Thyroid gland (tissue), 4 donors: ENCODE measurements around the gene RFX7. TPM values are rescaled to one million over a fixed set of nuclear protein-coding genes. Genes with fewer than 3 reads are reported as not detected.

Experiments
- DNase-seq, 2 donors: peaks; one replicate each; pipeline ENCODE4 v3.0.0-alpha.2; 2019
- H3K27ac ChIP-seq, 3 donors: fragments of 200-600 bp; sonication (generic); 1 replicate in 2 of 3; 2 replicates in 1 of 3; pipeline ENCODE4 v1.5.1; 2016 to 2019; ENCODE audit warnings: mild to moderate bottlenecking in 1 of 3, moderate library complexity in 1 of 3
- H3K27me3 ChIP-seq: fragments of 200-600 bp; sonication (generic); one replicate; pipeline ENCODE4 v1.5.1; 2019
- H3K36me3 ChIP-seq, 2 donors: fragments of 200-600 bp; sonication (generic); one replicate each; pipeline ENCODE4 v1.5.1; 2016 to 2019
- H3K4me1 ChIP-seq, 2 donors: fragments of 200-600 bp; sonication (generic); one replicate each; pipeline ENCODE4 v1.5.1; 2017 to 2019
- H3K4me3 ChIP-seq, 3 donors: fragments of 200-600 bp; sonication (generic); replicated peaks in 1 of 3; 1 replicate in 2 of 3; 2 replicates in 1 of 3; pipeline ENCODE4 v1.5.1; 2016; ENCODE audit warnings: mild to moderate bottlenecking in 1 of 3
- H3K9me3 ChIP-seq: fragments of 200-600 bp; sonication (generic); one replicate; pipeline ENCODE4 v1.5.1; 2017
- POLR2A ChIP-seq, 2 donors: fragments of 450-650 bp; IDR thresholded peaks; one replicate each; pipeline ENCODE4 v1.6.1; 2017; ENCODE audit warnings: antibody characterized with exemption in 2 of 2, mild to moderate bottlenecking in 2 of 2, moderate library complexity in 1 of 2
- WGBS, 2 donors: methylation state at CpG; one replicate each; pipeline ENCODE4 v1.1.5; 2017; 5-methylcytosine and 5-hydroxymethylcytosine counted together
- intact Hi-C: fragments of 100-400 bp; cut with DNase I; formaldehyde crosslinking; loops from one replicate; pipeline ENCODE4 v1.15.1; 2023
- total RNA-seq, 4 donors: library from RNA; depleted of rRNA; stranded (reverse); fragments of >200 nt; gene quantifications; one replicate each; pipeline ENCODE4 v1.2.3, GENCODE V29; 2016
- TF ChIP-seq, protein P1 (sequence below), 6 experiments: fragments of 200-600 bp in 3 of 6; fragments of 450-650 bp in 3 of 6; sonication (generic) in 3 of 6; IDR thresholded peaks; one replicate each; pipeline ENCODE4 v1.5.1; 2016 to 2019; ENCODE audit warnings: antibody characterized with exemption in 6 of 6, mild to moderate bottlenecking in 2 of 6, inconsistent platforms in 1 of 6, moderate library complexity in 1 of 6

Gene RFX7
- total RNA-seq, 4 donors from 2014 or later, result 9.7 to 12.6 (median 11.4) TPM

DNA sequence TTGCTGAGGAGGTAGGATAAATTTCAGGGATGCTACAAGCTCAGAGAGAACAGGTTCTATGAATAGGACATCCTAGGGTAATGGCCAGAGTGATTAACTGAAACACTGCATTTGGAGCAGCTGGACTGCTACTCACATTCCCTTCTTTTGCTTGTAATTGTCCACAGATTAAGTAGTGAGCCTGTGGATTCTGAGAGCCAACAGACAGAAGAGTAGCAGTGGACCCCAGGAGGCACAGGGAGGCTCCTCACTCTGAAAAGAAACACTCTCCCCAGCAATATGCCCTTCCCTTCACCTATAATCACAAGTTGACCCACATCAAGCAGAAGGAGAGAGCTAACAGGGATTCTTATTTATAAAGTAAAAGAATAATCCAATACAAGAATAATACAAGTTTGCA is 10.6 kb upstream of the RFX7 start:
- no peaks in the 10 kb centered on the region for H3K36me3 ChIP-seq
- H3K4me3 ChIP-seq, result no peak overlapping the region
- H3K4me1 ChIP-seq, result no peaks in the 10 kb centered on the region
- H3K27ac ChIP-seq, result no peak overlapping the region
- H3K9me3 ChIP-seq, result no peaks in the 10 kb centered on the region
- intact Hi-C loops, result no loop called here
- H3K27me3 ChIP-seq, result no peaks in the 10 kb centered on the region
- TF ChIP-seq, protein P1, sequence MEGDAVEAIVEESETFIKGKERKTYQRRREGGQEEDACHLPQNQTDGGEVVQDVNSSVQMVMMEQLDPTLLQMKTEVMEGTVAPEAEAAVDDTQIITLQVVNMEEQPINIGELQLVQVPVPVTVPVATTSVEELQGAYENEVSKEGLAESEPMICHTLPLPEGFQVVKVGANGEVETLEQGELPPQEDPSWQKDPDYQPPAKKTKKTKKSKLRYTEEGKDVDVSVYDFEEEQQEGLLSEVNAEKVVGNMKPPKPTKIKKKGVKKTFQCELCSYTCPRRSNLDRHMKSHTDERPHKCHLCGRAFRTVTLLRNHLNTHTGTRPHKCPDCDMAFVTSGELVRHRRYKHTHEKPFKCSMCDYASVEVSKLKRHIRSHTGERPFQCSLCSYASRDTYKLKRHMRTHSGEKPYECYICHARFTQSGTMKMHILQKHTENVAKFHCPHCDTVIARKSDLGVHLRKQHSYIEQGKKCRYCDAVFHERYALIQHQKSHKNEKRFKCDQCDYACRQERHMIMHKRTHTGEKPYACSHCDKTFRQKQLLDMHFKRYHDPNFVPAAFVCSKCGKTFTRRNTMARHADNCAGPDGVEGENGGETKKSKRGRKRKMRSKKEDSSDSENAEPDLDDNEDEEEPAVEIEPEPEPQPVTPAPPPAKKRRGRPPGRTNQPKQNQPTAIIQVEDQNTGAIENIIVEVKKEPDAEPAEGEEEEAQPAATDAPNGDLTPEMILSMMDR (IDR thresholded peaks at IDR 0.05), result no peak
- no peak for DNase-seq

DNA sequence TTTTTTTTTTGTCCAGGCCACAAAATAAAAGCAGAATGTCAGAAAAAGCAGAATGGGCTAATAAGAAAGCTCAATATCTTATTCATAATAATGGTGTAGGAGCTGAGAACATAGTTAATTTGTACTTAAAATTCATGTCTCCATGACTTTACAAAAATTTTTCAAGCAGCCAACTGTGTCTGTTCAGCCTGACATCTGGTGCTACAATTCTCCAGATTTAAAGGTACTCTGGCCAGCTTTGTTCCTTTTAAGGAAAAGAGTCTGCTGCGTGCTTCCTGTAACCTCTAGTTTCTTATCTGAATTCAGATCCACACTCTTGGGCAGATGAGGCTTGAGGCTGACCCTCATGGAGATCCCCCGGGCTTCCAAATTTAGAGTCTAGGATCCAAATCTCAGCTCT is 8.7 kb upstream of the RFX7 start:
- no peak for TF ChIP-seq POLR2A (IDR thresholded peaks at IDR 0.05)
- TF ChIP-seq, protein P1 (IDR thresholded peaks at IDR 0.05), result no peak
- WGBS, 2 donors, result 57 to 67% methylated on average over 2 of the region's 2 CpGs
- Histone ChIP-seq H3K4me1 (no peaks in the 10 kb centered on the region), H3K36me3 (no peaks in the 10 kb centered on the region), H3K27ac (no peak overlapping the region), H3K9me3 (no peaks in the 10 kb centered on the region), H3K4me3 (no peak overlapping the region), H3K27me3 (no peaks in the 10 kb centered on the region)
- DNase-seq, result no peak
- intact Hi-C loops, result no loop called here

GRCh38 chr15:56251315-56252095 is 7.8 kb upstream of the RFX7 start:
- WGBS, 2 donors, result 81% methylated on average over 4 of the region's 4 CpGs
- Histone ChIP-seq H3K27me3 (no peaks in the 10 kb centered on the region), H3K27ac (no peak overlapping the region), H3K36me3 (no peaks in the 10 kb centered on the region), H3K9me3 (no peaks in the 10 kb centered on the region), H3K4me1 (no peaks in the 10 kb centered on the region), H3K4me3 (no peak overlapping the region)
- TF ChIP-seq, protein P1 (IDR thresholded peaks at IDR 0.05), result no peak
- TF ChIP-seq POLR2A (IDR thresholded peaks at IDR 0.05), result no peak
- DNase-seq, result no peak
- intact Hi-C loops, result no loop called here

- intact Hi-C loops, result no loop called here
- Histone ChIP-seq H3K36me3 (no peaks in the 10 kb centered on the region), H3K4me3 (no peak overlapping the region), H3K4me1 (peaks cover 2% of the 10 kb centered on the region in 2 donors), H3K9me3 (no peaks in the 10 kb centered on the region), H3K27me3 (no peaks in the 10 kb centered on the region), H3K27ac (no peak overlapping the region)
- DNase-seq, result no peak
- no peak for TF ChIP-seq POLR2A (IDR thresholded peaks at IDR 0.05)
- TF ChIP-seq, protein P1 (IDR thresholded peaks at IDR 0.05), result no peak
- 91 to 94% methylated on average over 1 of the region's 1 CpG for WGBS, 2 donors
Measured at GRCh38 chr15:56250626-56251025, 6.9 kb upstream of the RFX7 start.

GRCh38 chr15:56249092-56249491 is 5.4 kb upstream of the RFX7 start:
- Histone ChIP-seq H3K4me3 (no peak overlapping the region), H3K9me3 (no peaks in the 10 kb centered on the region), H3K27ac (no peak overlapping the region), H3K27me3 (no peaks in the 10 kb centered on the region), H3K4me1 (peaks cover 14 to 15% of the 10 kb centered on the region in 2 donors), H3K36me3 (no peaks in the 10 kb centered on the region)
- no peak for TF ChIP-seq POLR2A (IDR thresholded peaks at IDR 0.05)
- TF ChIP-seq, protein P1 (IDR thresholded peaks at IDR 0.05), result peak in 2 of 6 experiments; percentile 8 to 18
- no peak for DNase-seq
- intact Hi-C loops, result no loop called here
